Mesothelial cell of epicardium (in vitro differentiated cells): ENCODE data around the gene LRRC7. TPM values are rescaled to one million over a fixed set of nuclear protein-coding genes. Genes with fewer than 3 reads are reported as not detected.

Source experiments
- DNase-seq, 2 experiments: peaks; one replicate each; pipeline ENCODE4 v3.0.0; 2021; ENCODE audit warnings: low spot score in 2 of 2; ENCODE audit not compliant: unreplicated experiment in 2 of 2
- H3K27ac Mint-ChIP-seq: 2 replicates; pipeline ENCODE4 v1.8.0; 2021; ENCODE audit warnings: mixed read lengths
- H3K27me3 Mint-ChIP-seq: 2 replicates; pipeline ENCODE4 v1.8.0; 2021; ENCODE audit warnings: low read depth, mixed read lengths
- H3K36me3 Mint-ChIP-seq: 2 replicates; pipeline ENCODE4 v1.8.0; 2021; ENCODE audit warnings: mixed read lengths
- H3K4me1 Mint-ChIP-seq: 2 replicates; pipeline ENCODE4 v1.8.0; 2021; ENCODE audit warnings: mixed read lengths
- H3K4me3 Mint-ChIP-seq: 2 replicates; pipeline ENCODE4 v1.8.0; 2021; ENCODE audit warnings: mild to moderate bottlenecking, moderate library complexity, mixed read lengths
- H3K9me3 Mint-ChIP-seq: 2 replicates; pipeline ENCODE4 v1.8.0; 2021; ENCODE audit warnings: mixed read lengths
- total RNA-seq: library from RNA; stranded (reverse); gene quantifications from 3 replicates; pipeline ENCODE4 v1.2.1, GENCODE V29; 2021
- TF ChIP-seq, protein P1 (sequence below): fragments of 200-600 bp; sonication (generic); IDR thresholded peaks from one replicate; pipeline ENCODE4 v1.5.0; 2021; ENCODE audit warnings: antibody characterized with exemption; ENCODE audit not compliant: unreplicated experiment

Gene LRRC7
- total RNA-seq, 1 donor from 2014 or later: 0.09 TPM

DNA sequence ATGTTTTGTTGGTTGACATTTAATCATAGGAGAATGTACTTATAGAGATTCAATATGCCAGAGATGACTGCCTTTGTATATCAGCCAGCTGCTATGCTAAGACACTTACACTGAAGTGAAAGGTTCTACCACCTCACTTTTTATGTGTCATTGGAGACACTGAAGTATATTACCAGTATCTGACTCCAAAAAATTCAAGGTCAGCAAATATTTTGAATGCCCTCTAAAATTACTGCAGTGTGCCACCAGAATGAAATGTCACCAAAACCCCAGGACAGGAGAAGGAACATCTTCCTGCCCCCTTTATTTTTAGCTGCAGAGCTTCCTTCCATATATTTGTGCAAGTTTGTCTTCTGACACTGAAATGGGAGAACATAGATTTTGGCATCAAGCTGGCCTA, 496.1 kb downstream of the LRRC7 start:
- Mint-ChIP-seq H3K27ac (no peak overlapping the region), H3K4me1 (no peaks in the 10 kb centered on the region), H3K36me3 (no peaks in the 10 kb centered on the region), H3K9me3 (peaks cover 6% of the 10 kb centered on the region), H3K4me3 (no peak overlapping the region), H3K27me3 (peaks cover 39% of the 10 kb centered on the region)
- TF ChIP-seq, protein P1, sequence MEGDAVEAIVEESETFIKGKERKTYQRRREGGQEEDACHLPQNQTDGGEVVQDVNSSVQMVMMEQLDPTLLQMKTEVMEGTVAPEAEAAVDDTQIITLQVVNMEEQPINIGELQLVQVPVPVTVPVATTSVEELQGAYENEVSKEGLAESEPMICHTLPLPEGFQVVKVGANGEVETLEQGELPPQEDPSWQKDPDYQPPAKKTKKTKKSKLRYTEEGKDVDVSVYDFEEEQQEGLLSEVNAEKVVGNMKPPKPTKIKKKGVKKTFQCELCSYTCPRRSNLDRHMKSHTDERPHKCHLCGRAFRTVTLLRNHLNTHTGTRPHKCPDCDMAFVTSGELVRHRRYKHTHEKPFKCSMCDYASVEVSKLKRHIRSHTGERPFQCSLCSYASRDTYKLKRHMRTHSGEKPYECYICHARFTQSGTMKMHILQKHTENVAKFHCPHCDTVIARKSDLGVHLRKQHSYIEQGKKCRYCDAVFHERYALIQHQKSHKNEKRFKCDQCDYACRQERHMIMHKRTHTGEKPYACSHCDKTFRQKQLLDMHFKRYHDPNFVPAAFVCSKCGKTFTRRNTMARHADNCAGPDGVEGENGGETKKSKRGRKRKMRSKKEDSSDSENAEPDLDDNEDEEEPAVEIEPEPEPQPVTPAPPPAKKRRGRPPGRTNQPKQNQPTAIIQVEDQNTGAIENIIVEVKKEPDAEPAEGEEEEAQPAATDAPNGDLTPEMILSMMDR: no peak
- no peak for DNase-seq

- H3K4me3 Mint-ChIP-seq: no peak overlapping the region
- no peak overlapping the region for H3K27ac Mint-ChIP-seq
Measured at GRCh38 chr1:70066711-70067110, 499.0 kb downstream of the LRRC7 start.

GRCh38 chr1:70071601-70072000, 503.9 kb downstream of the LRRC7 start:
- Mint-ChIP-seq H3K4me3 (no peak overlapping the region), H3K4me1 (no peaks in the 10 kb centered on the region), H3K27ac (no peak overlapping the region), H3K9me3 (peaks cover 3% of the 10 kb centered on the region), H3K36me3 (no peaks in the 10 kb centered on the region), H3K27me3 (peaks cover 47% of the 10 kb centered on the region)
- TF ChIP-seq, protein P1: no peak
- no peak for DNase-seq

More at GRCh38 chr1:70066711-70067110, 499.0 kb downstream of the LRRC7 start:
- Mint-ChIP-seq H3K27me3 (peaks cover 41% of the 10 kb centered on the region), H3K36me3 (no peaks in the 10 kb centered on the region), H3K4me1 (no peaks in the 10 kb centered on the region), H3K9me3 (peaks cover 6% of the 10 kb centered on the region)
- DNase-seq: no peak
- TF ChIP-seq, protein P1: no peak

DNA sequence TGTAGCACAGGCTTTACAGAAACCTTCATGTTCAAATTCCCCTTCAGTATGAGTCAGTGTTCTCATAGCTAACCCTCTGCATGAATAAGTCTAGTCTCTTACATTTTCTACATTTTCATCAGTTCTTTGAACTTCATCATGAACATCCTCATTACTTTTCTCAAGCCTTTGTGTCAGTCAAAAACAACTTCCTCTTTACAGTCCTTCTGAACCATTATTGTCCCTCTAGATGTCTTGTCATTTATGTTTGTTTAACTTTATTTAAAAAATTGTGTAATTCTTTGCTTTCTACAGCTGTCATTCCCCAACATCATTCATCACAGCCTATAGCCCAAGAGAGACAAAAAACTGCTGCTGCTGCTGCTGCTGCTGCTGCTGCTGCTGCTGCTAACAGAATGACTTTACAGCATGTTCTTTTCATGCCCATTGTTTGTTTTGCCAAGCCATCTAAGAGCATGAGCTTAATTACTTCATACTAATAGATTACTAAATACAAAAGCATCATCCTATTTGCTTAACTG, 504.6 kb downstream of the LRRC7 start:
- no peak overlapping the region for H3K4me3 Mint-ChIP-seq
- H3K9me3 Mint-ChIP-seq: no peaks in the 10 kb centered on the region
- peaks cover 49% of the 10 kb centered on the region for H3K27me3 Mint-ChIP-seq
- no peaks in the 10 kb centered on the region for H3K36me3 Mint-ChIP-seq
- TF ChIP-seq, protein P1: no peak
- no peak for DNase-seq
- H3K27ac Mint-ChIP-seq: no peak overlapping the region
- H3K4me1 Mint-ChIP-seq: no peaks in the 10 kb centered on the region

GRCh38 chr1:70075761-70076160, 508.0 kb downstream of the LRRC7 start:
- Mint-ChIP-seq H3K4me3 (no peak overlapping the region), H3K27me3 (peaks cover 45% of the 10 kb centered on the region), H3K9me3 (no peaks in the 10 kb centered on the region), H3K27ac (no peak overlapping the region), H3K36me3 (no peaks in the 10 kb centered on the region), H3K4me1 (no peaks in the 10 kb centered on the region)
- no peak for DNase-seq
- TF ChIP-seq, protein P1: no peak

GRCh38 chr1:70077066-70077465, 509.3 kb downstream of the LRRC7 start:
- Mint-ChIP-seq H3K27me3 (peaks cover 51% of the 10 kb centered on the region), H3K27ac (no peak overlapping the region), H3K4me3 (no peak overlapping the region), H3K36me3 (no peaks in the 10 kb centered on the region), H3K9me3 (no peaks in the 10 kb centered on the region), H3K4me1 (no peaks in the 10 kb centered on the region)
- DNase-seq: no peak
- TF ChIP-seq, protein P1: no peak
